Testis (tissue), 3 donors: ENCODE measurements around the gene UTP15. TPM values are rescaled to one million over a fixed set of nuclear protein-coding genes. Genes with fewer than 3 reads are reported as not detected.

Experiments used
- DNase-seq: peaks from one replicate; pipeline ENCODE4 v3.0.0-alpha.2; 2019
- H3K27ac ChIP-seq, 2 donors: fragments of 200-600 bp; sonication (generic); one replicate each; pipeline ENCODE4 v1.5.1; 2019
- H3K27me3 ChIP-seq: fragments of 200-600 bp; sonication (generic); one replicate; pipeline ENCODE4 v1.5.1; 2019
- H3K36me3 ChIP-seq: fragments of 200-600 bp; sonication (generic); one replicate; pipeline ENCODE4 v1.5.1; 2017; ENCODE audit warnings: low read depth; ENCODE audit errors: missing control alignments
- H3K4me1 ChIP-seq: fragments of 200-600 bp; sonication (generic); one replicate; pipeline ENCODE4 v1.5.1; 2019
- H3K4me3 ChIP-seq, 2 donors: fragments of 200-600 bp; sonication (generic); one replicate each; pipeline ENCODE4 v1.5.1; 2017 to 2019
- H3K9me3 ChIP-seq: fragments of 200-600 bp; sonication (generic); one replicate; pipeline ENCODE4 v1.5.1; 2017
- POLR2A ChIP-seq: fragments of 450-650 bp; IDR thresholded peaks from one replicate; pipeline ENCODE4 v1.6.1; 2017; ENCODE audit warnings: antibody characterized with exemption, mild to moderate bottlenecking, moderate library complexity
- WGBS, 2 donors: methylation state at CpG; one replicate each; pipeline ENCODE4 v1.1.5; 2018; 5-methylcytosine and 5-hydroxymethylcytosine counted together
- intact Hi-C: fragments of 100-400 bp; cut with DNase I; formaldehyde crosslinking; loops from one replicate; pipeline ENCODE4 v1.15.1; 2023; ENCODE audit warnings: low total_unique reads
- polyA plus RNA-seq: library from polyadenylated mRNA; stranded (reverse); fragments of 350-450 nt; fragmentation: Illumina TruSeq; extraction: RNeasy Lipid Tissue Mini Kit (QIAGEN cat#74804); gene quantifications from one replicate; pipeline ENCODE4 v1.2.3, GENCODE V29; 2014; ENCODE audit warnings: low read depth, low replicate concordance; ENCODE audit not compliant: insufficient read depth
- total RNA-seq, 2 donors: library from RNA; depleted of rRNA; stranded (reverse); fragments of >200 nt; gene quantifications; one replicate each; pipeline ENCODE4 v1.2.3, GENCODE V29; 2016
- TF ChIP-seq, protein P1 (sequence below), 3 experiments: fragments of 450-650 bp in 2 of 3; fragments of 200-600 bp in 1 of 3; sonication (generic) in 1 of 3; IDR thresholded peaks; one replicate each; pipeline ENCODE4 v1.5.1; 2016 to 2019; ENCODE audit warnings: antibody characterized with exemption in 3 of 3, mild to moderate bottlenecking in 2 of 3, moderate library complexity in 1 of 3

Gene UTP15
- total and polyA plus RNA-seq, 3 donors from 2014 or later: 11.4 to 36.7 (median 34.9) TPM

DNA sequence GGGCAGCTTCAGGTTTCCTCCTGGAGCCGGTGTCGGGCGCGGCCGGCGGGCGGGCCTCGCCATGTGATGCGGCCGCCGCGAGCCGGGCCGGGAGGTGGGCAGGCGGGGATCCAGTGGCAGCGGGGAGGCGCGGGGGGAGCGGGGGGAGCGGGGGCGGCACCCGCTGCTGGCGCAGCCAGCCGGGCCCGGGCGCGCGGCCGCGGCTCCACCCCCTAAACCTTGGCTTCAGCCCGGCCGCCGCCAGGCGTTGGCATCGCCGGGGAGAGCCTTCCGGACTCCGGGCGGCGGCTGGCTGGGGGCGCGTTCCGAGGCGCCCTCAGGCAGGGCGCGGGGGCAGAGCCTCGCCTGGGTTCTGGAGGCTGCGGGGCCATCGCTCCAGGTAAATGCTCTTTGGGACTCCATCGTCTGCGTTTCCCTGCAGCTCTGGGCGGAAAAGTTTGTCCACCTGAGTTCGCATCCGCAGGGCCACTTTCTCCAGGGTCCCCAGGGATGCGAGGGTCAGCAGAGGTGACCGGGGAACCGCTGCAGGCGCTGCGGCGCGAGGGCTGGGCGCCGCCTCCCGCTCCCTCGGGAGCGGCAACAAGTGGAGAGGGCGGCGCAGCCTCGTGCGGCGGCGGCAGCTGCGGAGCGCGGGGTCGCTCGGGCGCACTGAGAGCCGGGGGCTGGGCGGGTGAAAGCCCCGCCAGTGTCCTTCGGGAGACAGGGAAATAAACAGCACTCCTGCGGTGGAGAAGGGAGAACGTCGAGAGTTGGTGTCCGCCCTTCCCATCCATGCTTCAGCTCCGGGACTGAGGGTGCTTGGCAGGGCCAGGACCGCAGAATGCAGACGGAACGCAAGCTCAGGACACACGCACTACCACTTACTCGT, 60.6 kb downstream of the UTP15 start, which contains the start of gene ARHGEF28:
ARHGEF28 (plus strand) TSS at position 253 of the 868 bp plus-strand sequence. CDS start 58,656 bp downstream, outside the sequence.
- WGBS, 2 donors: 0 to 2% methylated on average over 10 to 77 of the region's 92 CpGs
- no peak for TF ChIP-seq POLR2A
- TF ChIP-seq, protein P1, sequence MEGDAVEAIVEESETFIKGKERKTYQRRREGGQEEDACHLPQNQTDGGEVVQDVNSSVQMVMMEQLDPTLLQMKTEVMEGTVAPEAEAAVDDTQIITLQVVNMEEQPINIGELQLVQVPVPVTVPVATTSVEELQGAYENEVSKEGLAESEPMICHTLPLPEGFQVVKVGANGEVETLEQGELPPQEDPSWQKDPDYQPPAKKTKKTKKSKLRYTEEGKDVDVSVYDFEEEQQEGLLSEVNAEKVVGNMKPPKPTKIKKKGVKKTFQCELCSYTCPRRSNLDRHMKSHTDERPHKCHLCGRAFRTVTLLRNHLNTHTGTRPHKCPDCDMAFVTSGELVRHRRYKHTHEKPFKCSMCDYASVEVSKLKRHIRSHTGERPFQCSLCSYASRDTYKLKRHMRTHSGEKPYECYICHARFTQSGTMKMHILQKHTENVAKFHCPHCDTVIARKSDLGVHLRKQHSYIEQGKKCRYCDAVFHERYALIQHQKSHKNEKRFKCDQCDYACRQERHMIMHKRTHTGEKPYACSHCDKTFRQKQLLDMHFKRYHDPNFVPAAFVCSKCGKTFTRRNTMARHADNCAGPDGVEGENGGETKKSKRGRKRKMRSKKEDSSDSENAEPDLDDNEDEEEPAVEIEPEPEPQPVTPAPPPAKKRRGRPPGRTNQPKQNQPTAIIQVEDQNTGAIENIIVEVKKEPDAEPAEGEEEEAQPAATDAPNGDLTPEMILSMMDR (IDR thresholded peaks at IDR 0.05): no peak
- Histone ChIP-seq H3K27me3 (no peaks in the 10 kb centered on the region), H3K27ac (peak within 1 kb of the TSS; percentile 16 to 64), H3K9me3 (no peaks in the 10 kb centered on the region), H3K4me3 (peak within 1 kb of the TSS; percentile 62 to 66), H3K4me1 (no peaks in the 10 kb centered on the region), H3K36me3 (no peaks in the 10 kb centered on the region)
- intact Hi-C loops: no loop called here
- peak; percentile 44 for DNase-seq

DNA sequence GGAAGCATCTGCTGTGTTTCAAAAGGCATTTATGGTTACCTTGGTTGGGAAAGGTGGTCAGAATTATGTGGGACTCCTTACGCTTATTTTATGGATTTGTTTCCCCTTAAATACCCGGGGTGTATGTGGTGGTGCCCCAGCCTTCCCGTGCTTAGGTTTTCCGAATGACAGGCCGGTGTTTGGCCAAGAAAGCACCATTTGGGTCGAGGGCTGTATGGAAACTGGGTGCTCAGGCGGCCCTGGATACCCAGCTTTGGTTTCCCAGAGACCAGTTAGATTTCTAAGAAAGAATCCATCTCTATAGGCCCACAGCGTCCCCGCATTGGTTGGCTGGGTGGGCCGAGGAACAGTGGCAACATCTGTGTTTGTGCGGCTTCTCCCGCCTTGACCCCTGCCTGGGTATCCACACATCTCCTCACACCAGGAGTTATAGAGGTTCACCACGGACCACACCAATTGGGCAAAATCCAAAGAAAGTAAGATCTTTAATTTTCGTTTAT, 61.3 kb downstream of the UTP15 start:
- Histone ChIP-seq H3K27ac (peak overlapping the region in 1 of 2 donors; percentile 64), H3K4me3 (peak overlapping the region; percentile 62 to 66), H3K36me3 (no peaks in the 10 kb centered on the region), H3K9me3 (no peaks in the 10 kb centered on the region), H3K4me1 (no peaks in the 10 kb centered on the region), H3K27me3 (no peaks in the 10 kb centered on the region)
- DNase-seq: no peak
- 54 to 68% methylated on average over 14 of the region's 14 CpGs for WGBS, 2 donors
- intact Hi-C loops: no loop called here
- TF ChIP-seq, protein P1 (IDR thresholded peaks at IDR 0.05): no peak
- no peak for TF ChIP-seq POLR2A

DNA sequence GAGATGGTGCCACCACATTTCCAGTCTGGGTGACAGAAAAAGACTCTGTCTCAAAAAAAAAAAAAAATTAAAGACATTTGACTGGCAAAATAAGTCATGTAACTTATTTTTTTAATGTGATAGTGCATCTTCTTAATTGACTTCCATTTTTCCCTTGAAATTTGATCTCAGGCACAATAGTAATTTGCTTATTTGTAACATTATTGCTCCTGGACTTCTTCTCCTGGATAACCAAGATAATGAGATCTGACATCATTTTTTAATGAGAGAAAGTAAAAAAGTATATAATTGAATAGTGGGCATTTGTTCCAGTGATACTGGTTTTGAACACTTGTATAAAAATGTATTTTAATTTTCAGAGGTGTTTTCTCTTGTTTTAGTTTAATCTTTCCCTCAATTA, 63.9 kb downstream of the UTP15 start:
- no peak overlapping the region for H3K27ac ChIP-seq
- TF ChIP-seq POLR2A: no peak
- TF ChIP-seq, protein P1 (IDR thresholded peaks at IDR 0.05): no peak
- no peaks in the 10 kb centered on the region for H3K9me3 ChIP-seq
- no peaks in the 10 kb centered on the region for H3K4me1 ChIP-seq
- intact Hi-C loops: no loop called here
- no peaks in the 10 kb centered on the region for H3K36me3 ChIP-seq
- H3K27me3 ChIP-seq: no peaks in the 10 kb centered on the region
- DNase-seq: no peak
- no peak overlapping the region for H3K4me3 ChIP-seq

DNA sequence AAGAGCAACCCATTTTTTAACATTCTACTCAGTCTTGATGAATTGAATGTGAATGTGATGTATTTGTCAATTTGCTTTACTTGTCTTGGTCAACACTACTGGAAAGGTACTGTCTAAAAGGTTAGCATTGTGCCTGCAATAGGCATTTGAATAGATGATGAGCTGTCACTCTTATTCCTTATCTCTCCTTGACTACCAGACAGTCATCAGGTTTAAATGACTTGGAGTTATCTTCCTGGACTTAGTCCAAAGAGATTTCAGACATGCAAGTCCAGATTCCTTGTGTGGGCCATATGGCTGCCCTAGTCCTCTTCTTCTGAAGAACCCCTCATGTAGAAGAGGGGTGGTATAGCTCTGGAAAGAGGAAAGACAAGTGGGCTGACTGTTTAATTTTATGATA, 65.2 kb downstream of the UTP15 start:
- H3K4me3 ChIP-seq: no peak overlapping the region
- intact Hi-C loops: no loop called here
- no peak overlapping the region for H3K27ac ChIP-seq
- TF ChIP-seq, protein P1 (IDR thresholded peaks at IDR 0.05): no peak
- no peak for TF ChIP-seq POLR2A
- no peaks in the 10 kb centered on the region for H3K36me3 ChIP-seq
- no peaks in the 10 kb centered on the region for H3K27me3 ChIP-seq
- H3K4me1 ChIP-seq: no peaks in the 10 kb centered on the region
- DNase-seq: no peak
- no peaks in the 10 kb centered on the region for H3K9me3 ChIP-seq
